Superior temporal gyrus (tissue), 1 donor: ENCODE results near the gene PLA2G4E.

ENCODE experiments used
- DNase-seq: peaks from one replicate; pipeline ENCODE4 v3.0.0-alpha.2; 2016; ENCODE audit errors: extremely low spot score

Gene PLA2G4E

GRCh38 chr15:41955807-41956525 lies 64.9 kb downstream of the PLA2G4E start:
- no peak for DNase-seq

GRCh38 chr15:41955100-41955499 lies 65.7 kb downstream of the PLA2G4E start:
- DNase-seq: no peak

DNA sequence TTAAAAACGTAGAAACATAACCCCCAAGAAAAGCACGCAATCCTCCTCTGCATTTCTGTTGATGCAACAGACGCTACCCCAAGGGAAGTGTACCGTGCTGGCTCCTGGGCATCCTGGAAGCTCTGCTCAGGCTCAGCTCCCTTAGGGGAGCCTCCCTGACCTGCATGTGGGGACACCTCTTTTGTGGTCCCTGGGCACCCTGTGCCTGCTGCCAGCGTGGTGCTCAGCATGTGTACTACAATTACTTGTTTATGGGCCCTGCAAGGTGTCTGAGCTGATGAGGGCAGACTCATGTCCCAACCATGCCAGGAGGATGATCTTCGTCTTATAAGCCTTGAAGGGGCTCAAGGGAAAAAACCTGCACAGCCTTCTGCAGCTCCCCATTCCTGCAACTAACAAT lies 66.8 kb downstream of the PLA2G4E start:
- no peak for DNase-seq

DNA sequence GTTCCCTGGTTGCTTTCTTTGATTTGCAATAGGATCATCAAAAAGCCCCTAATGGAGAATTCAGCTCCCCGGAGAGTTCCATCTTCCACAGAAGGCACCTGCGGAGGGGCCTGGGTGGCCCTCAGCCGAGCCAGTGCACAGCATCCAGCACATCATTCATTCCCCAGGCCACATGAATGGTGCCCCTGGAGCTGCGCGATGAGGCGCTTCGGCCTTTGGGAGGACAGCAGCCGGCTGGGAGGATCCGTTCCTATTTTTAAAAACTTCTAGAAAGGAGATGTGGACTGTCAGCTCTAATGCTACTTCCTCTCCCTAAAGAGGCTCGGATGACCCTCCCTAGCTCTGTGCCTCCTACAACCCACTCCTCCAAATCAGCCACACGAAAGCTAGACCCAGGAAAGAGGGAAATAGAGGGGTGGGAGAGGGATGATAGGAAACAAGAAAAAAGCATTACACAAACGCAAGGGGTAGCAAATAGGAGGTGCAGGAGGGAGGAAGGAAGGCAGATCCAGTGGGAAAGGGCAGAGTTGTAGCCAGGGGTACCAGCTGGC lies 68.8 kb downstream of the PLA2G4E start:
- DNase-seq: no peak

DNA sequence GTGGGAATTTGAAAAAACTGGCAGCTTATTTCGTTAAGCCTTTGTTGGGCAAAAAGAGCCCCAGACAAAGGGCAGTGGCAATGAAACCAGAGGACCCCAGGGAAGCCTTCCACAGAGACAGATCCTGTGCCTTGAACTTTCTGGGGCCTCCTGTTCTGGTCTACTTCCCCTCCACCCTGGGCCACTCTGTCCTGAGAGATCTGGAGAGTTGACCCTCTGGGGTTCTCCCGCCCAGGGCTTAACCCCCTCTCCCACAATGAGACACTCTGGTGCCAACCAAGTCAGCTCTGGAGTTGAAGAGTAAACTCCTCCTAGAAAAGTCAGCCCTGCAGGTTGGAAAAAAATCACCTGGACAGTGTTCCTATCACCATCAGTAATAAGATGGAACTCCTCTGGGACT lies 69.3 kb downstream of the PLA2G4E start:
- DNase-seq: no peak

GRCh38 chr15:41950489-41950888 lies 70.4 kb downstream of the PLA2G4E start:
- no peak for DNase-seq

DNA sequence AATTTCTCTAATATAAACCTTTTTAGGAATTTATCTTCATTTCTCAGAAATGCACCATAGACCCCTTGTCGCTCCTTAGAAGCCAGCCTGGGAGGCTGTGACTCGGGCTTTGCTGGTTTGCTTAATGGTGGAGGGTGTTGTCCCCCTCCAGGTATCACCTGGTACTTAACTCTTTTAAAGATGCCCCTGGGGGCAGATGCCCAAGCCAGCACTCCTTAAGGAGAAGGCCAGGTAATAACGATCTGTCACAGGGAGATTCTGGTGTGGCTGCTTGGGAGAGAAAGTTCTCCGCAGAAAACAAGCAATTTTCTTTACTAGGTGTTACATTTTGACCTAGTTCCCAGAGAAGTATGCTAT lies 70.7 kb downstream of the PLA2G4E start:
- no peak for DNase-seq

DNA sequence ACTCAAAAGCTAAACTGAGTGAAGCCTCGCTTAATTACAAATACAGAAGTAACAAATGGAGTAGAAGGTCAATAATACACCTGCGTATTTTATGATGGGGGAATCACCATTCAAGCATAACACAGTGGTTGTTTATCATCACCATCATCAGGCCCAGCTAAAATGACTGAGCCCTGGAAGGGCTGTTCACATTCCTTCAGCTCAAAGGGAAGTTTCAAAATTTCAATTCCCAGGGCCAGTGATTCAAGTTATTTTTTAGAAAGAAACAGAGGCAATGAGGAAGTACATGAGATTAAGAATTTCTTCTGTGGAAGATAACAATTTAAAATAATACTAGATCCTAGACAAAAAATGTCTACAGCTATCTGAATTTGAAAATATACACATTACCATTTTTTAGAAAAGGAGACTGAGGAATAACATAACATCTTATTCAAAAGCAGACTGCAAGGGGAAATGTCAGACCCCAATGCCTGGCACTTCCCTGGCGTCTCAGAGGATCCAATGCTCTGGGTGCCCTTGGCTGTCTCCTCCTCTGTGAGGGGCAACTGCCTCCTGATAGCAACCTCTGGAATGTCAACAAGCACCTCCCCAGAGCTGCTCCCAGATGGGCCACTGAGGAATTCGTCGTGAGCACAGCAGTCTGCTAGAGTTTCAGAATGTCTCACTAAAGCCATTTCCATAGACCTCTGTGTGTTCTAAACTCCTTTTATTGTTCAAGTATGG lies 71.3 kb downstream of the PLA2G4E start:
- no peak for DNase-seq

DNA sequence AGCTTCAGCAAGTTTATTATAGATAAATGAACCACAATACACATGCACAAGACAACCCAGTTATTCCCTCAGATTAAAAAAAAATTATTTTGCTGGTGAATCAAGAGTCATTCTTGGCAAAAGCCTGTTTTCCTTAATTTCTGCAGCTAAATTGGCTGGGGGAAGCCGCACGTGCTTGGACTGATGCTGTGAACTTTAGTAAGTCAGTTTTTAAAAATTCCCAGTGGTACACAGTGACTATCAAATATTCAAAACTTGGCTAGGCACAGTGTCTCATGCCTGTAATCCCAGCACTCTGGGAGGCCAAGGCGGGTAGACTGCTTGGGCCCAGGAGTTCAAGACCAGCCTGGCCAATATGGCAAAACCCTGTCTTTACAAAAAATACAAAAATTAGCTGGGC lies 72.4 kb downstream of the PLA2G4E start:
- no peak for DNase-seq

GRCh38 chr15:41946970-41947369 lies 73.9 kb downstream of the PLA2G4E start:
- no peak for DNase-seq

DNA sequence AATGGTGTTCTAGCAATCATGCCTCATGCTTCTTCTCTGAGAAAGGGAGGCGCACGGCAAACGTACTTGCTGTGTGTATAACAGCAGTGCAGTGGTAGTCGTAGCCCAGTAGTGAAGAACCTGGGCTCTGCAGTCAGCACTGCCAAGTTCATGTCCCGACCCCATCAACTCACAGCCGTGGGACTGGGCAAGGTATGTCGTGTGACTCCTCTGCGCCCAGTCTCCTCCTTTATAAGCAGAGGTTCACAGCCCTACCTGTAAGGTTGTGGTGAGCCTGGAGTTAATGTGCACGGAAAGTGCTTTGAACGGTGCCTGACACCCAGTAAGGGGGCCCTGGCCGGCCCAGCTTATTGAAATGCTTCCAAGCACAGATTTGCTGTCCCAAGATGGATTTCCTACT lies 75.1 kb downstream of the PLA2G4E start:
- no peak for DNase-seq

DNA sequence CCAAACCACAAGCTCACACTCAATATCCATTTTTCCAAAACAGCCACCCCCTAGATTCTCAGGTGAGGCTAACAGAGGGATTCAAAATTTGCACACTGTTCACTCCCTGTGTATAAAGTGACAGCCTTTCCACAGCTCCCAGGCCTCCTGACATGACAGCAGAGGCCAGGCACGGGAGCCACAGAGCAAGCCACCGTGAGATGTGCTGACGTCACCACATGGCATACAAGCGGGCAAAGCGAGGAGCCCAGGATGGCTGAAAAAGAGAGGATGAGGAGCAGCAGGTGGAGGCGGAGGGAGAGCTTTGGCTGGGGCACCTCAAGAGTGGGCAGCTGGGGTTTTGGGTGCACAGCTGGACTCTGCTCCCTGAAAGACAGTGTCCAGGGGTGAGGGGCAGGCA lies 75.6 kb downstream of the PLA2G4E start:
- no peak for DNase-seq

GRCh38 chr15:41944313-41944940 lies 76.4 kb downstream of the PLA2G4E start:
- no peak for DNase-seq

DNA sequence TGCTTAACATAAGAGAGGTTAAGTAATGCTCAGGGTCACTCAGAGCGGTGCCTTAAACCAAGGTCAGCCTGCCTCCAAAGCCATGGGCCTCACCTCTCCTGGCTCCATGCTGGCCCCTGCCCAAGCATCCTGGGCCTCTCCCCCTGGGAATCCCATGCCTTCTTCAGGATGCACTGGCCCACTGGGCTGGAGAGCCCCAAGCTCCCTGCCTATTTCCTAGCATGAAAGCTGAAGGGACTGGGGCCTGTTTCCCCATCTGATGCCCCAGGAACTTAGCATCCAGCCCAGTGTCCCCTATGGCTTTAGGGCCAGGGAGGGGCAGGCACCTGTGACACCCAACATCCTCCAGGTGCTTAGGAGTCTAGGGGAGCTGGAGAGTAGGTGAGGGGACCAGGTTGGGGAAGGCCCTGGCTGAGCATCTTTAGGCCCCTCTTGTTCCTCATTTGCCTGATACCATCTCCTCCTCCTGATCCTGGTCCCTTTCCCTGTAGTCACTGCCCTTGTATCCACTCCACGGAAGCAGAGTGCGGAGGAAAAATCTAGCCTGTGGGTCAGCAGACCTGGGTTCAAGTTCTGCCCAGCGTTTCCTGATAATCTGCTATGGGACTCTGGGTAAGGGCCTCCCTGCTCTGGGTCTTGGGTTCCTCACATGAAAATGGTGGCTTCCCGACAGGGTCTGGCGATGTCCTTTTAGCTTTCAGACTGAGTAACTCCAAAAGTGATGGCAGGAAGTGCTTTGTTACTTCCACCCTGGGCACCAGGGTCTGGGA lies 77.1 kb downstream of the PLA2G4E start:
- DNase-seq: no peak

DNA sequence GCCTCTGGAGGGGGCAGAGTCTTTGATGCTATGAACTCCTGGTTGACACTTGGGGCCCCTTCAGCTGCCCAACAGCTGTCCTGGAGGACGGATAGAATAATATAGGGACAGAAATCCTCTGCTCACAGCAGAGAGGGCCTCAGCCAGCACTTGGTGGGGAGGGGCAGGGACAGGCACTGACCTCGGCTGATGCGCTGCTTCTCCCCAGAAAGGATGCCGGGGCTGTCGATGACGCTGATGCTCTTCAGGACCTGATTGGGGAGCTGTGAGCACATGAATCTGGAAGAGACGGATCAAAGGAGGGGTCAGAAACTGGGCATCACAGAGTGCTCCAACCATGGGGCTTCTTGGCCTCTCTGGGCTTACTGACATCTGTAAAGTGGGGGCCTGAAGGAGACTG lies 78.0 kb downstream of the PLA2G4E start:
- DNase-seq: no peak

DNA sequence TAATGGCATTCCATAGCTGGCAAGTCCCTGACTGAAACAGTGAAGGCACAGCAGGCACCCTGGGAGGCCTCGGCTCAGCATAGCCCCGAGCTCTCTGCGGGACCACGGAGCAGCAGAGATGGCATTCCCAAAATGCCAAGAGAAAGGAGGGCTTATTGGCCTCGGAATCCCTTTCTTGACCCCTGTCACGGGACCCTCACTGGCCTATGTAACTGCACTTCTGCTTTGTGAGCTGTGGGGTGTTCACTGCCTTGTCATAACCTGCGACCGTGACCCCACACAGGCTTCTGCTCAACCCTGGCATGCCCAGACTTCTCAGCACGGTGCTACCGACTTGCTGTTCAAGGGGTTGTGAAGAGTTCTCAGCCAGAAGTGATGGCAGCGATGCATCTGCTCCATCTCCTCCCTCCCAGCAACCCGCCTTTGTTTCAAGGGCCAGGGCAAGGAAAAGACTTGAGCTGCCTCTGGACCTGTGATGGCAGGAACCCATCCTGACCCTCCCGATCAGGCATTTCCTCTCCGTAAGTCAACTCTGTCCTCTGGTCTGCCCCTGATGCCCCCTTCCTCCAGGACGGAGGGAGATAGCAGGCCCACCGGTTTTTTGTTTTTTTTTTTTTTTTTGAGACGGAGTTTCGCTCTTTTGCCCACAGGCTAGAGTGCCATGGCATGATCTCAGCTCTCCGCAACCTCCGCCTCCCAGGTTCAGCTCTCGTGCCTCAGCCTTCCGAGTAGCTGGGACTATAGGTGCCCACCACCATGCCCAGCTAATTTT lies 79.0 kb downstream of the PLA2G4E start:
- no peak for DNase-seq

GRCh38 chr15:41940441-41940857 lies 80.4 kb downstream of the PLA2G4E start:
- no peak for DNase-seq

DNA sequence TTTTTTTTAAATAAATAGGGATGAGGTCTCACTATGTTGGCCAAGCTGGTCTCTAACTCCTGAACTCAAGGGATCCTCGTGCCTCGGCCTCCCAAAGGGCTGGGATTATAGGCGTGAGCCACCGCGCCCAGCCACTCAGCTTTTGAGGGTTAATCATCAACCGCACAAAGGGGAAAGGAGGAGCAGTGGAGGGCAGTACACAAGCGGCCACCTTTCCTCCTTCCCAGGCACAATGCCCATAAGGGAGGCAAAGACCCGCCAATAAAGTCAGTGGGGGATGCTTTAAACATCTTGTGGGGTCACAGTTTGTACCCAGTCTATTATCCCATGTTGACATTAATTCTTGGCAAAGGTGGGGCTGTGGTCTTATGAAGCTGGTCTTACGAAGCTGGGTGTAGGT lies 80.9 kb downstream of the PLA2G4E start:
- no peak for DNase-seq

- no peak for DNase-seq
Measured at GRCh38 chr15:41937568-41937923, 83.3 kb downstream of the PLA2G4E start.

- DNase-seq: peak; percentile 59
Measured at GRCh38 chr15:41936649-41937567, 83.9 kb downstream of the PLA2G4E start.
